K562 (cell line): Measurements from ENCODE around the gene MBLAC2. TPM values are rescaled to one million over a fixed set of nuclear protein-coding genes. Genes with fewer than 3 reads are reported as not detected.
A peak's percentile ranks its signal among the peaks of the same experiment; 100 is the strongest.

Experiments
- CREB3L1 ChIP-seq: fragments of 450-650 bp; IDR thresholded peaks from 2 replicates; pipeline ENCODE4 v1.6.1; 2014; ENCODE audit warnings: low read depth, mild to moderate bottlenecking, moderate library complexity, borderline replicate concordance
- FOS ChIP-seq: IDR thresholded peaks from 3 replicates; pipeline ENCODE4 v1.6.1; 2011; ENCODE audit not compliant: insufficient read length; ENCODE audit errors: extremely low read depth
- LCOR ChIP-seq: sonication (generic); formaldehyde crosslinking; IDR thresholded peaks from 2 replicates; pipeline ENCODE4 v1.8.0; 2022; ENCODE audit warnings: mild to moderate bottlenecking, missing genetic modification reagents
- MYC ChIP-seq, 2 experiments: fragments of 250-450 bp in 1 of 2; sonication (Bioruptor Pico) in 1 of 2; IDR thresholded peaks; 2 replicates each; pipeline versions ENCODE4 v1.5.1 to v1.6.1; 2012 to 2021; ENCODE audit warnings: low read depth in 2 of 2, borderline replicate concordance in 1 of 2, improper control_type of control experiment in 1 of 2, low read length in 1 of 2, mild to moderate bottlenecking in 1 of 2, moderate library complexity in 1 of 2
- TOE1 ChIP-seq, 2 experiments: fragments of 450-650 bp in 1 of 2; sonication (generic) in 1 of 2; formaldehyde crosslinking in 1 of 2; IDR thresholded peaks; 2 replicates each; pipeline versions ENCODE4 v1.7.1 to v1.8.0; 2016 to 2022; ENCODE audit warnings: borderline replicate concordance in 2 of 2, mild to moderate bottlenecking in 2 of 2, antibody characterized with exemption in 1 of 2, inconsistent platforms in 1 of 2, low read depth in 1 of 2, missing genetic modification reagents in 1 of 2, moderate library complexity in 1 of 2
- ZNF318 ChIP-seq, 2 experiments: fragments of 450-650 bp; IDR thresholded peaks; 2 replicates each; pipeline ENCODE4 v1.6.1; 2016; ENCODE audit warnings: mild to moderate bottlenecking in 2 of 2, borderline replicate concordance in 1 of 2, low read depth in 1 of 2, moderate library complexity in 1 of 2
- ZSCAN29 ChIP-seq: fragments of 450-650 bp; IDR thresholded peaks from 2 replicates; pipeline ENCODE4 v1.6.1; 2017
- polyA plus RNA-seq, 8 experiments: library from polyadenylated mRNA; depleted of rRNA in 4 of 8; stranded (reverse) in 5 of 8; unstranded in 3 of 8; fragments of >200 nt; fragmentation: Nextera tagmentation in 2 of 8; fragmentation: Illumina TruSeq in 1 of 8; extraction: Ambion mirVana in 2 of 8; extraction: Trizol in 1 of 8; gene quantifications; 2 replicates each; pipeline versions ENCODE4 v1.2.1 to v1.2.3, GENCODE V29; 2011 to 2014; ENCODE audit warnings: inconsistent platforms in 1 of 8, missing spikeins in 1 of 8
- total RNA-seq, 7 experiments: library from RNA; depleted of rRNA in 6 of 7; stranded (reverse); fragments of >200 nt in 6 of 7; fragmentation: Illumina TruSeq in 2 of 7; extraction: Trizol in 2 of 7; gene quantifications; 2 replicates each; pipeline versions ENCODE4 v1.2.1 to v1.2.3, GENCODE V29; 2011 to 2021; ENCODE audit warnings: low replicate concordance in 1 of 7
- TF ChIP-seq, protein P1 (sequence below): sonication (generic); formaldehyde crosslinking; IDR thresholded peaks from 2 replicates; pipeline ENCODE4 v1.8.0; 2022; ENCODE audit warnings: missing genetic modification reagents, mild to moderate bottlenecking, moderate library complexity, borderline replicate concordance
- TF ChIP-seq, protein P2 (sequence below): fragments of 450-650 bp; formaldehyde crosslinking; IDR thresholded peaks from 2 replicates; pipeline ENCODE4 v1.4.0; 2020; ENCODE audit warnings: mild to moderate bottlenecking, moderate library complexity
- TF ChIP-seq, protein P3 (sequence below): fragments of 250-450 bp; sonication (Bioruptor Pico); IDR thresholded peaks from 2 replicates; pipeline ENCODE4 v1.4.0; 2020

The MBLAC2 gene
- total and polyA plus RNA-seq, 9 of the 15 experiments (the other 6 are each of a cell fraction or from before 2014, with no cell fraction given) = 2.4 to 13.1 (median 10.3) TPM

DNA sequence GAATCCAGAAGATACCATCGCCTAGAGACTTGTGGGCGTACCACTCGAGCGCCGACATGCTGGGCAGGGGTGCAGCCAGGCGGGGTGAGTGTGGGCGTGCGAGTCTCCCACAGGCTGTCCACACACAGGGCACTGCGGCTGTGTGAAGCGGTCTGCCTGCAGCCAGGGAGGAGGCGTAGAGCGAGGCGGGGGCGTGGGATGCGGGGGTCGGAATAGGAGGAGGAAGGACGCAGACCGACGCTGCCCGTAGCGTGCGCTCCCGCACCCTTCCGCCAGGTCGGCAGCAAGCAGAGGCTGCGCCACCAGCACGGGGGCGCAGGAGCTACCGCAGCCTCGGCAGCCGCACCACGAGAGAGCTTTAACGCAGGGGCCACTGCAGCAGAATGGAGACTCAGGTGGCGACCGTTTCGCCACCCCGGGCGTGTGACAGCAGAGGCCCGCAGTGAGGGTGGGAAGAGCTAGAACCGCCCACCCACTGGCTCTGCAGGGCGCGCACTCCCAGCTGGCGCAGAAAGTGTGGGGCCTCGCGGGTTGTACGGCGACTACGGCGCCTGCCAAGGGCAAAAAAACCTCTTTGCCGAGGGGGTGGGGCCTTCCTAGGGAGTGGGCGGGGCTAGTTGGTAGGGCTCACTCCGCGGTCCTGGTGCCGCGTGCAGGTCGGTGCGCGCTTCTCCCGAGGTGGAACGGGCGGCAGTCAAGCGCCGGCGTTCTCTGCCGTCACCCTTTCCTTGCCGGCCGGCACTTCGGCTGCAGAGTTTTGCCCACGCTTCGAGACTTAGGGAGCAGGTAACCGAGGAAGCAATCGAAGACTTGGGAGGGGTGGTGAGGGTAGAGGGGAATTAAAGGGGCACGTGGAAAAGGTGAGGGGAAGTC is at the start of gene MBLAC2, which contains the start of gene POLR3G (continued):
- no peak; the same call in 1 of the 2 replicates for TF ChIP-seq MYC (IDR thresholded peaks at IDR 0.05; ENCODE audit: low read depth, low read length)
- no peak for TF ChIP-seq MYC (CRISPR knock-in tag; IDR thresholded peaks at IDR 0.05; ENCODE audit: borderline replicate concordance, low read depth)
- TF ChIP-seq FOS = no peak
- TF ChIP-seq LCOR (CRISPR knock-in tag) = peak; percentile 80
- TF ChIP-seq, protein P1, sequence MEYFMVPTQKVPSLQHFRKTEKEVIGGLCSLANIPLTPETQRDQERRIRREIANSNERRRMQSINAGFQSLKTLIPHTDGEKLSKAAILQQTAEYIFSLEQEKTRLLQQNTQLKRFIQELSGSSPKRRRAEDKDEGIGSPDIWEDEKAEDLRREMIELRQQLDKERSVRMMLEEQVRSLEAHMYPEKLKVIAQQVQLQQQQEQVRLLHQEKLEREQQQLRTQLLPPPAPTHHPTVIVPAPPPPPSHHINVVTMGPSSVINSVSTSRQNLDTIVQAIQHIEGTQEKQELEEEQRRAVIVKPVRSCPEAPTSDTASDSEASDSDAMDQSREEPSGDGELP (CRISPR knock-in tag) = peak; percentile 99
- TF ChIP-seq, protein P2, sequence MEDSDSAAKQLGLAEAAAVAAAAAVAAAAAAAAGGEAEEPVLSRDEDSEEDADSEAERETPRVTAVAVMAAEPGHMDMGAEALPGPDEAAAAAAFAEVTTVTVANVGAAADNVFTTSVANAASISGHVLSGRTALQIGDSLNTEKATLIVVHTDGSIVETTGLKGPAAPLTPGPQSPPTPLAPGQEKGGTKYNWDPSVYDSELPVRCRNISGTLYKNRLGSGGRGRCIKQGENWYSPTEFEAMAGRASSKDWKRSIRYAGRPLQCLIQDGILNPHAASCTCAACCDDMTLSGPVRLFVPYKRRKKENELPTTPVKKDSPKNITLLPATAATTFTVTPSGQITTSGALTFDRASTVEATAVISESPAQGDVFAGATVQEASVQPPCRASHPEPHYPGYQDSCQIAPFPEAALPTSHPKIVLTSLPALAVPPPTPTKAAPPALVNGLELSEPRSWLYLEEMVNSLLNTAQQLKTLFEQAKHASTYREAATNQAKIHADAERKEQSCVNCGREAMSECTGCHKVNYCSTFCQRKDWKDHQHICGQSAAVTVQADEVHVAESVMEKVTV (CRISPR knock-in tag) = no peak
- TF ChIP-seq ZNF318 (IDR thresholded peaks at IDR 0.05; ENCODE audit: borderline replicate concordance in 1 of 2, low read depth in 1 of 2) = no peak
- TF ChIP-seq, protein P3, sequence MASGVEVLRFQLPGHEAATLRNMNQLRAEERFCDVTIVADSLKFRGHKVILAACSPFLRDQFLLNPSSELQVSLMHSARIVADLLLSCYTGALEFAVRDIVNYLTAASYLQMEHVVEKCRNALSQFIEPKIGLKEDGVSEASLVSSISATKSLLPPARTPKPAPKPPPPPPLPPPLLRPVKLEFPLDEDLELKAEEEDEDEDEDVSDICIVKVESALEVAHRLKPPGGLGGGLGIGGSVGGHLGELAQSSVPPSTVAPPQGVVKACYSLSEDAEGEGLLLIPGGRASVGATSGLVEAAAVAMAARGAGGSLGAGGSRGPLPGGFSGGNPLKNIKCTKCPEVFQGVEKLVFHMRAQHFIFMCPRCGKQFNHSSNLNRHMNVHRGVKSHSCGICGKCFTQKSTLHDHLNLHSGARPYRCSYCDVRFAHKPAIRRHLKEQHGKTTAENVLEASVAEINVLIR (CRISPR knock-in tag) = no peak; the same call in 1 of the 2 replicates
- no peak for TF ChIP-seq ZSCAN29
- TF ChIP-seq CREB3L1 = peak; percentile 40; the same call in 1 of the 2 replicates
- peak; percentile 87 for TF ChIP-seq TOE1 (IDR thresholded peaks at IDR 0.05; ENCODE audit: borderline replicate concordance)
- TF ChIP-seq TOE1 (CRISPR knock-in tag; IDR thresholded peaks at IDR 0.05; ENCODE audit: borderline replicate concordance, low read depth) = 0 out of 2 replicates have a peak, but pooled peaks have one; percentile 18
